ENCODE results near the gene BUD23. TPM values are rescaled to one million over a fixed set of nuclear protein-coding genes. Genes with fewer than 3 reads are reported as not detected.

The BUD23 gene
- total and polyA plus RNA-seq, 11 donors, result 57.4 to 150 (median 69.6) TPM

DNA sequence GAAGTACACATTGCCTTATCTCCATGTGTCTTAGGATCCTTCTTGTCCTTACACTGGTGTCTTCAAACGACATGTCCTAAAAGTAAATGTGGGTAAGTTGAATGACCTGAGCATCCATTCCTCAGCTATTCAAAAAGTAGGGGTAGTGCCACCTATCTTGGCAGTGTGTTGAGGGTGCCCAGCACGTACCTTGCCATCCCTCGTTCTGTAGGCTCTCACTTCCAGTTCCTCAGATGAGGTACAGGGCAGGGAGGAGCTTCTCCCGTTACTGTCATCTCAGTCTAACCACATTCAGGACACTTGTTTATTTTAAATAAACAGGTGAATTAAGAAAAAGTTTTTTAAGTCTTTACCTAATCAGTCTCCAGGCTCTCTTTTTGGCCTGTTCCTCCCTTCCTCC lies 13.0 kb downstream of the BUD23 start:
- DNase-seq (no peak), ATAC-seq (no peak)
- no peak overlapping the region for H3K27ac ChIP-seq
- intact Hi-C loops (cut with DNase I), result no loop called here
- no peaks in the 10 kb centered on the region for H3K4me1 ChIP-seq
- 89 to 95% (median 94%) methylated on average over 4 of the region's 4 CpGs for WGBS, 4 donors
- H3K27me3 ChIP-seq, result no peaks in the 10 kb centered on the region
- TF ChIP-seq POLR2A (IDR thresholded peaks at IDR 0.05) (no peak), CTCF (IDR thresholded peaks at IDR 0.05) (no peak)
- no peaks in the 10 kb centered on the region for H3K9me3 ChIP-seq
- peaks cover 0 to 86% (median 79%) of the 10 kb centered on the region in 9 donors for H3K36me3 ChIP-seq
- no peak overlapping the region for H3K4me3 ChIP-seq

- ATAC-seq, result no peak
- H3K36me3 ChIP-seq, result peaks cover 0 to 71% (median 59%) of the 10 kb centered on the region in 9 donors
- H3K9me3 ChIP-seq, result no peaks in the 10 kb centered on the region
- H3K27ac ChIP-seq, result no peak overlapping the region
- no peak for TF ChIP-seq CTCF (IDR thresholded peaks at IDR 0.05)
- no peak for TF ChIP-seq POLR2A (IDR thresholded peaks at IDR 0.05)
- intact Hi-C loops (cut with DNase I), result no loop called here
- WGBS, 4 donors, result 87 to 96% (median 88%) methylated on average over 7 of the region's 7 CpGs
- no peak overlapping the region for H3K4me3 ChIP-seq
- H3K4me1 ChIP-seq, result no peaks in the 10 kb centered on the region
- no peaks in the 10 kb centered on the region for H3K27me3 ChIP-seq
- DNase-seq, result no peak
Observed at GRCh38 chr7:73698410-73698809, 15.0 kb downstream of the BUD23 start.

- WGBS, 4 donors, result 80 to 88% (median 85%) methylated on average over 12 to 15 of the region's 15 CpGs
- H3K4me3 ChIP-seq, result no peak overlapping the region
- DNase-seq (peak in 1 of 5 donors; percentile 38), ATAC-seq (no peak)
- H3K27ac ChIP-seq, result no peak overlapping the region
- peaks cover 0 to 6% (median 0%) of the 10 kb centered on the region in 12 donors for H3K4me1 ChIP-seq
- intact Hi-C loops (cut with DNase I), result no loop called here
- no peak for TF ChIP-seq CTCF (IDR thresholded peaks at IDR 0.05)
- TF ChIP-seq POLR2A (IDR thresholded peaks at IDR 0.05), result no peak
- peaks cover 0 to 60% (median 48%) of the 10 kb centered on the region in 9 donors for H3K36me3 ChIP-seq
- no peaks in the 10 kb centered on the region for H3K27me3 ChIP-seq
- no peaks in the 10 kb centered on the region for H3K9me3 ChIP-seq
Observed at GRCh38 chr7:73699370-73700068, 16.1 kb downstream of the BUD23 start.

- peaks cover 0 to 55% (median 43%) of the 10 kb centered on the region in 9 donors for H3K36me3 ChIP-seq
Observed at GRCh38 chr7:73700069-73700423, 16.6 kb downstream of the BUD23 start.

More at GRCh38 chr7:73700069-73700423, 16.6 kb downstream of the BUD23 start:
- no peaks in the 10 kb centered on the region for H3K9me3 ChIP-seq
- TF ChIP-seq POLR2A (IDR thresholded peaks at IDR 0.05), result no peak
- TF ChIP-seq CTCF (IDR thresholded peaks at IDR 0.05), result no peak
- 81 to 89% (median 89%) methylated on average over 12 to 14 of the region's 14 CpGs for whole genome bisulfite sequencing, 4 donors
- H3K27ac ChIP-seq, result no peak overlapping the region
- H3K4me3 ChIP-seq, result no peak overlapping the region
- DNase-seq (peak in 1 of 5 donors; percentile 49), ATAC-seq (no peak)
- no peaks in the 10 kb centered on the region for H3K27me3 ChIP-seq
- peaks cover 0 to 6% (median 0%) of the 10 kb centered on the region in 12 donors for H3K4me1 ChIP-seq
- intact Hi-C loops (cut with DNase I), result no loop called here

All from heart left ventricle (tissue), 16 donors.